ENCODE measurements around the gene TRIM75. TPM values are rescaled to one million over a fixed set of nuclear protein-coding genes. Genes with fewer than 3 reads are reported as not detected.
"Not testable (repeated sequence)": the region's sequence is repeated elsewhere in the genome, so short reads cannot be mapped to it uniquely, and the experiment has no call there.

The TRIM75 gene
- total RNA-seq, 1 donor from 2014 or later = not detected

DNA sequence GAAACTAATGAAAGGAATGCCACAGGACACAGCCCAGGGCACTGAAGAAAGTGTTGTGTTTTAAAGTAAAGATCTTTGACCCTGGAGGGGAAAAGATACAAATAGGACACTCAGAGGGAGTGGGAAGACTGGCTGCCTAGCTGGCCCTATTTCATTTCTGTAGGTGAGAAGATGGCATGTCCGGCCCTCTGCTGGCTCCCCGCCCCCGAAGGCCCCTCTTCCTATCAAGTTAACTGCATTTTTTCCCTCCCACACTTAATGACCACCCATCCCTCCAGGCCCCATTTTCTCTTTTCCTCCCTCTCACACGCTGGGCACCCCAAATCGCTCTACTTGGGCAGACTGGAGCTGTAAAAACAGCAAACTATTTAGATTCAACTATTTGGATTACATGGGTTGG lies 5.5 kb upstream of the TRIM75 start:
- no peaks in the 10 kb centered on the region for H3K36me3 Mint-ChIP-seq (ENCODE audit: low read depth)
- DNase-seq = no peak
- no peak overlapping the region for H3K4me3 Mint-ChIP-seq
- intact Hi-C loops (cut with micrococcal nuclease) = no loop called here
- H3K4me1 Mint-ChIP-seq = no peaks in the 10 kb centered on the region
- H3K27ac Mint-ChIP-seq = no peak overlapping the region
- H3K27me3 Mint-ChIP-seq = peaks cover 5% of the 10 kb centered on the region
- no peaks in the 10 kb centered on the region for H3K9me3 Mint-ChIP-seq

GRCh38 chr4:165052627-165053026 lies 1.0 kb upstream of the TRIM75 start:
- H3K9me3 Mint-ChIP-seq = no peaks in the 10 kb centered on the region
- H3K36me3 Mint-ChIP-seq (ENCODE audit: low read depth) = no peaks in the 10 kb centered on the region
- no peaks in the 10 kb centered on the region for H3K4me1 Mint-ChIP-seq
- no peak for DNase-seq
- no peak overlapping the region for H3K4me3 Mint-ChIP-seq
- no peak overlapping the region for H3K27ac Mint-ChIP-seq
- intact Hi-C loops (cut with micrococcal nuclease) = no loop called here
- no peaks in the 10 kb centered on the region for H3K27me3 Mint-ChIP-seq

DNA sequence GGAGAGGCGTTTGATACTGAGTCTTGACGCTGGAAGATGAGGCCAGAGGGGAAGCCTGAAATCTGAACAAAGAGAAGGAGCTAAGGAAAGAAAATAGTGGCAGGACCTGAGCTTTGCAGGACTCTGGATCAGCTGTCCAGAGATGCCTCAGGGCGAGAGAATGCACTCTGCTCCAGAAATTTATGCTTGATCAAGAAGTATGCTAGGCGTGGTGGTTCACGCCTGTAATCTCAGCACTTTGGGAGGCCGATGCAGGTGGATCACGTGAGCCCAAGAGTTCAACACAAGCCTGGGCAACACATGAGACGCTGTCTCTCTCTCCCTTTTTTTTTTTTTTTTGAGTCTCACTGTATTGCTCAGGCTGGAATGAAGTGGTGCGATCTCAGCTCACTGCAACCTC lies 1.9 kb downstream of the TRIM75 start:
- no peaks in the 10 kb centered on the region for H3K9me3 Mint-ChIP-seq
- no peak for DNase-seq
- no peak overlapping the region for H3K4me3 Mint-ChIP-seq
- no peaks in the 10 kb centered on the region for H3K4me1 Mint-ChIP-seq
- H3K36me3 Mint-ChIP-seq (ENCODE audit: low read depth) = no peaks in the 10 kb centered on the region
- intact Hi-C loops (cut with micrococcal nuclease) = no loop called here
- no peaks in the 10 kb centered on the region for H3K27me3 Mint-ChIP-seq
- H3K27ac Mint-ChIP-seq = no peak overlapping the region

DNA sequence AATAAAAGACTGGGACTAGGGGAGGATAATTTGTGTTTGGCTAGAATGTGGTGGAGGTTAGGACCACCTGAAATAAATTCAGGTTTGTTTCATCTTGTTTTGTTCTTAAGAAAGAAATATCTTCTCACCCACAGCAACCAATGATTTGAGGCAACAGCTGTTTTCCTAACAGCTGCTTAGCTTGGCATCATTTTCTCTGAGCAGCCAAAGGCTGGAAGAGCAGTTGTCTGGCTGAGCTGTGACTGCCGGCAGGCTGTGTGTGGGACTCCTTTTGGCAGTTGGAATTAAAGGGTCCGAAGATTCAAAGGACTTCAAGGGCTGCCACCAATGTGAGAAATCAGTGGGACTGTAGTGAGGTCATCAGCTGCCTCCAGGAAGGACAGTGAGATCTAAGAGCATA lies 5.0 kb downstream of the TRIM75 start:
- no peaks in the 10 kb centered on the region for H3K36me3 Mint-ChIP-seq (ENCODE audit: low read depth)
- H3K4me3 Mint-ChIP-seq = no peak overlapping the region
- no peaks in the 10 kb centered on the region for H3K4me1 Mint-ChIP-seq
- no peak for DNase-seq
- no peak overlapping the region for H3K27ac Mint-ChIP-seq
- no peaks in the 10 kb centered on the region for H3K27me3 Mint-ChIP-seq
- intact Hi-C loops (cut with micrococcal nuclease) = no loop called here
- H3K9me3 Mint-ChIP-seq = no peaks in the 10 kb centered on the region

GRCh38 chr4:165059386-165059785 lies 5.7 kb downstream of the TRIM75 start:
- no peak overlapping the region for H3K27ac Mint-ChIP-seq
- no peak for DNase-seq
- H3K36me3 Mint-ChIP-seq (ENCODE audit: low read depth) = no peaks in the 10 kb centered on the region
- intact Hi-C loops (cut with micrococcal nuclease) = no loop called here
- no peaks in the 10 kb centered on the region for H3K9me3 Mint-ChIP-seq
- H3K27me3 Mint-ChIP-seq = no peaks in the 10 kb centered on the region
- no peak overlapping the region for H3K4me3 Mint-ChIP-seq
- no peaks in the 10 kb centered on the region for H3K4me1 Mint-ChIP-seq

DNA sequence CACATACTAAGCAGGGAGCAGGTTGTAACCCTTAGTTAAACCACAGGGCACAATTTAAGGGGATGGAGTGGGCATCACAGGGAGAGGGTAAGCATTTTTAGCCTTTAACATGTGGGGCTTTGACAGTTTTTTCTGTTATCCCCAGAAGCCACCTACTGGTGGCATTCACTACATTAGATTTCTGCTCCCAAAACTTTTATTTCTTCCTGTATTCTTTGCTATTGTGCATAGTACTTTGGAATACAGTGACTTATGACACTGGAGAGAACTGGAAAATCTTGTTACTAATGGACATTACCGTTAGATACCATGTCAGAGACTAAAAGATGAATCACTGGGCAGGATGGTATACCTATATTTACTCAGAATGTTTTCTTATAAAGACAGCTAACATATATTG lies 7.3 kb downstream of the TRIM75 start:
- Mint-ChIP-seq H3K4me1 (no peaks in the 10 kb centered on the region), H3K9me3 (no peaks in the 10 kb centered on the region), H3K4me3 (no peak overlapping the region), H3K27ac (no peak overlapping the region), H3K36me3 (ENCODE audit: low read depth) (no peaks in the 10 kb centered on the region), H3K27me3 (no peaks in the 10 kb centered on the region)
- no peak for DNase-seq
- intact Hi-C loops (cut with micrococcal nuclease) = no loop called here

- intact Hi-C loops (cut with micrococcal nuclease) = no loop called here
- H3K4me3 Mint-ChIP-seq = no peak overlapping the region
- no peaks in the 10 kb centered on the region for H3K9me3 Mint-ChIP-seq
- no peaks in the 10 kb centered on the region for H3K4me1 Mint-ChIP-seq
- H3K36me3 Mint-ChIP-seq (ENCODE audit: low read depth) = no peaks in the 10 kb centered on the region
- no peak overlapping the region for H3K27ac Mint-ChIP-seq
- no peaks in the 10 kb centered on the region for H3K27me3 Mint-ChIP-seq
- no peak for DNase-seq
Measured at GRCh38 chr4:165070560-165070959, 16.9 kb downstream of the TRIM75 start.

DNA sequence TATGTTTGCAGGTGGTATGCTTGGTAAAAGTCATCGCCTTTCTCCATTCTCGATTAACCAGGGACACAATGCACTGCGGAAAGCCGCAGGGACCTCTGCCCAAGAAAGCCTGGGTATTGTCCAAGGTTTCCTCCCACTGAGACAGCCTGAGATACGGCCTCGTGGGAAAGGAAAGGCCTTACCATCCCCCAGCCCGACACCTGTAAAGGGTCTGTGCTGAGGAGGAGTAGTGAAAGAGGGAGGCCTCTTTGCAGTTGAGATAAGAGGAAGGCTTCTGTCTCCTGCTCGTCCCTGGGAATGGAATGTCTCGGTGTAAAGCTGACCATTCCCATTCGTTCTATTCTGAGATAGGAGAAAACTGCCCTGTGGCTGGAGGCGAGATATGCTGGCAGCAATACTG lies 19.7 kb downstream of the TRIM75 start:
- H3K4me3 Mint-ChIP-seq; DNase-seq; H3K27ac Mint-ChIP-seq; intact Hi-C loops (cut with micrococcal nuclease); H3K36me3 Mint-ChIP-seq (ENCODE audit: low read depth); H3K4me1 Mint-ChIP-seq; H3K27me3 Mint-ChIP-seq; H3K9me3 Mint-ChIP-seq: not testable (repeated sequence)

- Mint-ChIP-seq H3K36me3 (ENCODE audit: low read depth) (peaks cover 2% of the 10 kb centered on the region), H3K27ac (no peak overlapping the region), H3K27me3 (no peaks in the 10 kb centered on the region), H3K4me1 (peaks cover 4% of the 10 kb centered on the region), H3K9me3 (no peaks in the 10 kb centered on the region), H3K4me3 (no peak overlapping the region)
- DNase-seq = no peak
- intact Hi-C loops (cut with micrococcal nuclease) = no loop called here
Measured at GRCh38 chr4:165077034-165077578, 23.4 kb downstream of the TRIM75 start.

DNA sequence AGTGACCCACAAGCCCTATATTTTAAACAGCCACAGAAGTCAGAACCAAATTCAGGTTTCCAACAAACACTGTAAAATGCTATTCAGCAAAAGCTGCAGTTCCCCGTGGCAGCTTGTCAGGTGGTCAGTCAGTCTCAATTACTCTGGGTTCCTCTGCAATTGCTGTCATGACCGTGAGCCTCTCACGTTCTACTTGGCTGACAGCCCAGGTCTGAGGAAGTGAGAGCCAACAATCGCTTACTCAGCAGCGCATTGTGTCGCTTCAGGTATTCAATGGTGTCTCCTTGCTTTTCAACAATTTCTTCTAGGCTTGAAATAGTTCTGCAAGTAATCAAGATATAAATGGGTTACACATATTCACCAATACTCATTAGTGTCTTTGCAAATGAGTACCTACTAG lies 25.8 kb downstream of the TRIM75 start:
- intact Hi-C loops (cut with micrococcal nuclease) = no loop called here
- Mint-ChIP-seq H3K4me1 (peaks cover 4% of the 10 kb centered on the region), H3K36me3 (ENCODE audit: low read depth) (peaks cover 2% of the 10 kb centered on the region), H3K27ac (no peak overlapping the region), H3K9me3 (no peaks in the 10 kb centered on the region), H3K27me3 (no peaks in the 10 kb centered on the region), H3K4me3 (no peak overlapping the region)
- no peak for DNase-seq

DNA sequence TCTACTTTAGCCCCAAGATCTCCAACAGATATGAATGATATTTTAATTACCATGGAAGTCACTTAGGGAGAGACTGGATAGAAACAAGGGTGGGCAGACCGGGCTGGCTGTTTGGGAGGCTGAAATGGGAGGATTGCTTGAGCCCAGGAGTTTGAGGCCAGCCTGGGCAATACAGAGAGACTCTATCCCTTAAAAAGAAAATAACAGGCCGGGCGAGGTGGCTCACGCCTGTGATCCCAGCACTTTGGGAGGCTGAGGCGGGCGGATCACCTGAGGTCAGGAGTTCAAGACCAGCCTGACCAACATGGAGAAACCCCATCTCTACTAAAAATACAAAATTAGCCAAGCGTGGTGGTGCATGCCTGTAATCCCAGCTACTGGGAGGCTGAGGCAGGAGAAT lies 31.1 kb downstream of the TRIM75 start:
- H3K36me3 Mint-ChIP-seq (ENCODE audit: low read depth); H3K4me3 Mint-ChIP-seq; H3K9me3 Mint-ChIP-seq; H3K27ac Mint-ChIP-seq; intact Hi-C loops (cut with micrococcal nuclease); DNase-seq; H3K4me1 Mint-ChIP-seq; H3K27me3 Mint-ChIP-seq: not testable (repeated sequence)

GRCh38 chr4:165085946-165086345 lies 32.3 kb downstream of the TRIM75 start:
- no peak for DNase-seq
- Mint-ChIP-seq H3K4me3 (no peak overlapping the region), H3K36me3 (ENCODE audit: low read depth) (peaks cover 9% of the 10 kb centered on the region), H3K27me3 (no peaks in the 10 kb centered on the region), H3K27ac (no peak overlapping the region), H3K4me1 (no peaks in the 10 kb centered on the region), H3K9me3 (no peaks in the 10 kb centered on the region)
- intact Hi-C loops (cut with micrococcal nuclease) = no loop called here

- DNase-seq = no peak
- Mint-ChIP-seq H3K9me3 (no peaks in the 10 kb centered on the region), H3K4me1 (no peaks in the 10 kb centered on the region), H3K27ac (no peak overlapping the region), H3K4me3 (no peak overlapping the region), H3K36me3 (ENCODE audit: low read depth) (peaks cover 9% of the 10 kb centered on the region), H3K27me3 (no peaks in the 10 kb centered on the region)
- intact Hi-C loops (cut with micrococcal nuclease) = no loop called here
Measured at GRCh38 chr4:165088366-165088765, 34.7 kb downstream of the TRIM75 start.

- DNase-seq; H3K4me3 Mint-ChIP-seq; H3K9me3 Mint-ChIP-seq; H3K27me3 Mint-ChIP-seq; H3K36me3 Mint-ChIP-seq (ENCODE audit: low read depth); H3K27ac Mint-ChIP-seq; H3K4me1 Mint-ChIP-seq: not testable (repeated sequence)
- intact Hi-C loops (cut with micrococcal nuclease) = loop anchor here (10.0 kb wide), 1 partner anchor 1537 kb away; no protein-coding TSS in a partner anchor
Measured at GRCh38 chr4:165092187-165092586, 38.5 kb downstream of the TRIM75 start.

- Mint-ChIP-seq H3K9me3 (no peaks in the 10 kb centered on the region), H3K4me3 (no peak overlapping the region), H3K36me3 (ENCODE audit: low read depth) (no peaks in the 10 kb centered on the region), H3K4me1 (no peaks in the 10 kb centered on the region), H3K27ac (no peak overlapping the region), H3K27me3 (no peaks in the 10 kb centered on the region)
- DNase-seq = no peak
- intact Hi-C loops (cut with micrococcal nuclease) = loop anchor here (2.0 to 10.0 kb wide), 2 partner anchors 314 to 1540 kb away; no protein-coding TSS in a partner anchor
Measured at GRCh38 chr4:165094873-165095272, 41.2 kb downstream of the TRIM75 start.

Data from activated CD4-positive, alpha-beta T cell treated with anti-CD3 and anti-CD28 coated beads, Interleukin-2, amount 10 ng/mL, durations not matched to agents 24 days and 14 days (primary cell).